NB4 (cell line): ENCODE data around the gene CADM2.

Source experiments
- DNase-seq: peaks from one replicate; pipeline ENCODE4 v3.0.0; 2010; ENCODE audit warnings: low read depth
- H3K4me3 ChIP-seq: one replicate; pipeline ENCODE4 v1.5.1; 2011; ENCODE audit warnings: mild to moderate bottlenecking, low read depth, low read length, moderate library complexity
- CTCF ChIP-seq: IDR thresholded peaks from one replicate; pipeline ENCODE4 v1.5.1; 2012; ENCODE audit warnings: low read depth, low read length
- MAX ChIP-seq: IDR thresholded peaks from 2 replicates; pipeline ENCODE4 v1.6.1; 2011; ENCODE audit warnings: low read depth, low read length
- MYC ChIP-seq: IDR thresholded peaks from 2 replicates; pipeline ENCODE4 v1.6.1; 2011; ENCODE audit warnings: low read depth, low read length
- POLR2A ChIP-seq: IDR thresholded peaks from 2 replicates; pipeline ENCODE4 v1.6.1; 2011; ENCODE audit warnings: mild to moderate bottlenecking; ENCODE audit not compliant: insufficient read length; ENCODE audit errors: extremely low read depth

Gene CADM2

GRCh38 chr3:85054579-85054978, 95.8 kb downstream of the CADM2 start:
- no peak overlapping the region for H3K4me3 ChIP-seq
- no peak for TF ChIP-seq MYC
- TF ChIP-seq CTCF = no peak
- TF ChIP-seq POLR2A = no peak
- TF ChIP-seq MAX = no peak
- DNase-seq = no peak

- H3K4me3 ChIP-seq = no peak overlapping the region
- TF ChIP-seq MAX (no peak), MYC (no peak), POLR2A (no peak), CTCF (no peak)
- no peak for DNase-seq
These were observed 110.1 kb downstream of the CADM2 start for GRCh38 chr3:85068911-85069310.

GRCh38 chr3:85074003-85074402, 115.2 kb downstream of the CADM2 start:
- DNase-seq = no peak
- H3K4me3 ChIP-seq = no peak overlapping the region
- no peak for TF ChIP-seq POLR2A
- TF ChIP-seq MAX = no peak
- no peak for TF ChIP-seq MYC
- TF ChIP-seq CTCF = no peak

- no peak for TF ChIP-seq CTCF
- TF ChIP-seq POLR2A = no peak
- no peak for TF ChIP-seq MYC
- no peak for TF ChIP-seq MAX
- no peak for DNase-seq
- H3K4me3 ChIP-seq = no peak overlapping the region
These were observed 116.9 kb downstream of the CADM2 start for GRCh38 chr3:85075663-85076062.

GRCh38 chr3:85077018-85077417, 118.2 kb downstream of the CADM2 start:
- no peak for DNase-seq
- TF ChIP-seq MAX = no peak
- no peak for TF ChIP-seq POLR2A
- no peak for TF ChIP-seq MYC
- no peak for TF ChIP-seq CTCF
- H3K4me3 ChIP-seq = no peak overlapping the region

- no peak for TF ChIP-seq MAX
- no peak for TF ChIP-seq CTCF
- no peak for TF ChIP-seq MYC
- no peak for TF ChIP-seq POLR2A
- DNase-seq = no peak
- no peak overlapping the region for H3K4me3 ChIP-seq
These were observed 122.6 kb downstream of the CADM2 start for GRCh38 chr3:85081191-85081906.
